Hematopoietic multipotent progenitor cell treated with erythropoietin and hydrocortisone succinate and interleukin-3 and kit ligand, for 4 days (in vitro differentiated cells): ENCODE results near the gene MTG2.
A peak's percentile ranks its signal among the peaks of the same experiment; 100 is the strongest.

Experiments
- DNase-seq: peaks from one replicate; pipeline ENCODE4 v3.0.0-alpha.2; 2015

The MTG2 gene

DNA sequence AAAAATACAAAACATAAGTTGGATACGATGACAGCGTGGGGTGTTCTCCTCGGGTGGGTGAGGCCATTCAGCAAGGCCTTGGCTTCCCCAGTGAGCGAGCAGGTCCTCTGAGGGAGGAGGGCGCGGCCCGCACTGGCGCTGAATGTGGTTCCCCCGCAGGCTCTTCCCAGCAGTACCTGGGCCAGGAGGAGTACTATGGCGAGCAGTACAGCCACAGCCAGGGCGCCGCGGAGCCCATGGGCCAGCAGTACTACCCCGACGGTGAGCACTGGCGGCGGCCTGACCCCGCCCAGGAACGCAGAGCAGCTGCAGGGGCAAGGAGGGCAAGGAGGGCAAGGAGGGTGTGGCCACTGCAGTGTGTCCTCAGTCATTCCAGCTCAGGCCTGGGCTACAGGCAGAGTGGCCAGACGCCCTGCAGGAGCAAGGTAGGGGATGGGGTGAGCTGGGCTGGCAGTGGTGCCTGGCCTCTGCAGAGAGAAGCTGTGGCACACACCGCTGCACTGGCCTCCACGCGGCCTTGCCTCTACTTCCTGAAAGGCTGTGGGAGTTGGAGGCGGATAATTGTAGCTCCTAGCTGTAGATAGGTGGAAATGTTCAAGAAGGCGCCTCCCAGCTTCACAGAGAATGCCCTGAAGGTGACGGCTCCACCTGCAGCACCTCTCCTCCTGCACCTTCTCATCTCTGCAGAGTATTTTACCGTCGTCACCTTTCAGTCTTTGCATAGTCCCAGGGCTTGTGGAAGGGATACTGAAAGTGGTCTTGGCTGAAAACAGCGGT lies 18.7 kb upstream of the MTG2 start:
- no peak for DNase-seq

- DNase-seq, result no peak
Measured at GRCh38 chr20:62164879-62165761, 17.7 kb upstream of the MTG2 start.

GRCh38 chr20:62165762-62166399 lies 16.9 kb upstream of the MTG2 start:
- no peak for DNase-seq

DNA sequence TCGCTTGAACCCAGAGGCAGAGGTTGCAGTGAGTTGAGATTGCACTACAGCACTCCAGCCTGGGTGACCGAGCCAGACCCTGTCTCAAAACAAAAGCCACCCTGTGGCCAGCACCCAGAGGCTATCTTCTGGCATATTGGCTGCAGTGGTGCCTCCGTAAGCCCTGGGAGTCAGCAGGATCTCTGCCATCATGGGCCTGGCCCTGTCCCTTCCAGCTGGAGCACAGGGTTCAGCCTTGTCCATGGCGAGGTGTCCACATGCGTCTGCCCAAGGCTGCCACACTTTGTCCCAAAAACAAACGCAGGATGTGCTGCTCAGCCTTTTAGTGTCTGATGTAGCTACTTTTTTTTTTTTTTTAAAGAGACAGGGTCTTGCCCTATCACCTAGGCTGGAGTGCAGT lies 15.4 kb upstream of the MTG2 start:
- DNase-seq, result no peak

- no peak for DNase-seq
Measured at GRCh38 chr20:62168061-62168460, 14.8 kb upstream of the MTG2 start.

DNA sequence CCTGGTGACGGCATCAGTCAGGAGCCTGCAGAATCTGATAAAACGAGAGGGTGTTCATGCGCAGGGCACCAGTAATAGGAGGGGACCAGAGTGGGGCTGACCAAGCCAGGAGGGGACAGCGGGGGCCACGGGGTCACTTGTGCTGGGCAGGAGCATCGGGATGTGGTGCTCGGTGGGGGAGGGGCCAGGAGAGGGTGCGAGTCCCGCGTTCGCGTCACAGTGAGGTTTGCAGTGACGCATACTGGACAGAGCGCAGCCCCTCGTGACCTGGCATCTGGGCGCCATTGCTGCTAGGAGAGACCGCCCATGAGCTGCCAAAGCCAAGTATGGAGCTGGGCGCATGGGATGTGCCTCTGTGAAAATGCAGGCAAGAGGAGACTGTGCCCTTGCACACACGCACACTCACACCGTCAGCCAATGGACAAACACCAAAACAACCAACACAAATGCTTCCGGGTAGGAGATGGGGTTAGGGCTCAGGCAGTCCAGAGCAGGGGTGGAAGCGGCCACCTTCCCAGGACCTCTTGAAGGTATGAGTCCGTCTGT lies 13.9 kb upstream of the MTG2 start:
- no peak for DNase-seq

DNA sequence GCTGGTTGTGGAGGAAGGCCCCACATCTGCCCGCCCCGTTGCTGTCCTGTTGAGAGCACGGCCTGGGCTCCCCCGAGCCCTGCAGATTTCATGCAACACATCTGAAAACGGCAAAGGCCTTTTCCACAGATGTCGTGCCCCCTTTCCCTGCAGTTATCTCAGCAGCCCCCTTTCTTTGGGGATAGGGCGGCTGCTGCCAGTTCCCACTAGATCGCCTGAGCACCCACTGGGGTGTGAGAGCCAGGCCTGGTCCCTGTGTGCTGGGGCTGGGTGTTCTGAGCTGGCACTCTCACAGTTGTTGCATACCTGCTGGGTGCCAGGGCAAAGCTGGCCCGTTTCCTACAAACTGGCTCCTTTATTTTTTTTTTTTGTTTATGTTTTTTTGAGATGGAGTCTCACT lies 12.3 kb upstream of the MTG2 start:
- no peak for DNase-seq

- DNase-seq, result no peak
Measured at GRCh38 chr20:62171245-62171644, 11.6 kb upstream of the MTG2 start.

- DNase-seq, result no peak
Measured at GRCh38 chr20:62172666-62173065, 10.2 kb upstream of the MTG2 start.

- no peak for DNase-seq
Measured at GRCh38 chr20:62174021-62174804, 8.6 kb upstream of the MTG2 start.

GRCh38 chr20:62174870-62175624 lies 7.8 kb upstream of the MTG2 start:
- DNase-seq, result no peak

GRCh38 chr20:62175711-62176110 lies 7.1 kb upstream of the MTG2 start:
- no peak for DNase-seq

GRCh38 chr20:62176866-62177265 lies 6.0 kb upstream of the MTG2 start:
- no peak for DNase-seq

DNA sequence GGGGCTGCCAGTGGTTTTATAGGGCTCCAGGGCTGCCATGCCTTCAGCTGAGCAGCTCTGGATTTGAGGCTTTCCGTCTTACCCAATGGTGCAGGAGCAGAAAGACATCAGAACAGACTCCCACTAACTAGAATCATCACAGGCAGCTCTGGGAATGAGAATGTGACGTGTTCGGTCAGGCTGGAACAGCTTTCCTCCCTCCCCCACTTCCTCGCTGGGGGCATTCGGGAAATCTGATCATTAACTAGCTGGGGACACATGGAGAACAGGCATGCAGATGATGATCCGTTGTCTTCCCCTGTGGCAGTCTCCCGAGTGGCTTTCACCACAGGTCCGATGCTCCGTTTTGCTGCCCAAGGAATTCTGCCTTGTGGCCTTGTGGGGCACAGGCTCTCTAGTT lies 5.5 kb upstream of the MTG2 start:
- no peak for DNase-seq

- no peak for DNase-seq
Measured at GRCh38 chr20:62178316-62179161, 4.3 kb upstream of the MTG2 start.

DNA sequence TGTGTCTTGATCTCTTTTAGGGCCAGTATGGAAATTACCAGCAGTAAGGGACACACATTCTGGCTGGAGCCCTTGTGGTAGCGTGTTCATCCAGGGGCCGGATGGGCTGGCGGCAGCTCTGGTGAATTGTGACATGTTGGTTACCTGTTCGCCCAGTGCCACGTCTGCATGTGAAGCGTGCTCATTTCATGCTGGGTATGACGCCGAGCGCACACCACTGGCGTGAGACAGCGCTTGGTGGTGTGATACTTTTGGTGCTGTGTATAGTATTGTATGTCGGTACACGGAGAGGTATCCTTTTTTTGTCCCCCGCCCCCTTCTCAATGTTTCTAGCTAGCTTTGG lies 3.7 kb upstream of the MTG2 start:
- no peak for DNase-seq

DNA sequence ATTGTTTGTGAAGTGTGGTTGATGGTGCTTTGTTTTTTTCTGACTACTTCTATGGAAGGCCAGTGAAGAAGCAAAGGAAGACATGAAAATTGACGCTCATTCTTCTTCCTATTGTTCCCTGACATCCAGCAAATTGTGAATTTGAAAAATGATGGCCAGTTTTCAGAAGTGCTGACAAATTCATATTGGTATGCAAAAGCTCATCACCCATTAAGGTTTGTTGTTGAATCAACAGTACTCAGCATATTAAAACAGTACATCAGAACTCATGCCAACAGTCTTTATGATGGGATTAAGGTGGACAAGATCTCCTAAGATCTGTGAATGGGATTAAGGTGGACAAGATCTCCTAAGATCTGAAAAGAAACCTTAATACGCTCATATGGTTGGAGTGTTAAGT lies 1.0 kb upstream of the MTG2 start:
- no peak for DNase-seq

DNA sequence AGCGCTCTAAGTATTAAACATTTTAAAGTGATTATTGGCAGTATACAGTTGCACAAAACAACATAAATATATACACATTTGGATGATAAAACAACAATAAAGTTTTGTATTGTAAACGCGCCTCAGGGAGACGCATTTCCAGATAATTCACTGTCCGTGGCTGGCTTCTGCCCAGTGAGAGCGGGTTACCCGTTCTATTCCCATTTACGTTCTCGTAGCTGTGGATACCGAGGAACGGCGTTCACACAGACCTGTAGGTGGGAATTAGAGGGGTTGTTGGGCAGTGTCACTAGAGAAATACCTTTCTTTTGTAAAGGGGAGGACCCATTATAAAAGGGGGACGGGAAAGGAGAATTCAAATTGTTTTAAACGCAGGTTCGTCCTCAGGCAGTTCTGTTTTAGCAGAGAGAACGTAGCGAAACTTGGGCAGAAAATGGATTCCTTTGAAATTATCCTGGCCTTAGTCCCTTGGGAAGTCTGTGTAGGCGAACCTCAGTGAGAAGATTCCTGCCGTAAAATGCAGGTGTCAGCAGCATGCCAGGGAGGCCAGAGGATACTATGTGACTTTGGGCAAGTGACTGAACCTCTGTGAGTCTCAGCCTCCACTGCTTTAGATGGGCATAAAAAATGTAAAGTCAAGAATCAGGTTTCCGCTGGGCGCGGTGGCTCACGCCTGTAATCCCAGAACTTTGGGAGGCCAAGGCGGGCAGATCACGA lies 756 bp downstream of the MTG2 start:
- peak; percentile 20 for DNase-seq

DNA sequence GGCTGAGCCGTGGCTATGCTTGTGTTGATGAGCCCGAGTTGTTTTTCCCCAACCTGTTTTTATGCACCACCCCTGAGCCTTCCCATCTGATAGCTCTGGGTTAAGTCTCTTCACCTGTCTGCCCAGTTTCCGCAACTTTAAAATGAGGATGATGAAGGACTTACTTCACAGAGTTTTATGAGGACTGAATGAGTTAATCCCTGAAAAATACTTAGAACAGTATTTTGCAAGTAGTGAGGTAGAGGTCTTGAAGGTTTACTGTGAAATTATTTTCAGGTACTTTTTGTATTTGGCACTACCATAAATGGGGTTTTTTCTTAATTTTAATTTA lies 3.2 kb downstream of the MTG2 start:
- DNase-seq, result no peak
